HG03432 (cell line): ENCODE data around the gene AGGF1.
A peak's percentile ranks its signal among the peaks of the same experiment; 100 is the strongest.
"Not testable (repeated sequence)": the region's sequence is repeated elsewhere in the genome, so short reads cannot be mapped to it uniquely, and the experiment has no call there.

Experiments
- ATAC-seq: cut with Tn5 transposase; IDR thresholded peaks from one replicate; pipeline ENCODE4 v1.9.1; 2021; ENCODE audit warnings: mild to moderate bottlenecking, moderate library complexity; ENCODE audit not compliant: unreplicated experiment

The AGGF1 gene

DNA sequence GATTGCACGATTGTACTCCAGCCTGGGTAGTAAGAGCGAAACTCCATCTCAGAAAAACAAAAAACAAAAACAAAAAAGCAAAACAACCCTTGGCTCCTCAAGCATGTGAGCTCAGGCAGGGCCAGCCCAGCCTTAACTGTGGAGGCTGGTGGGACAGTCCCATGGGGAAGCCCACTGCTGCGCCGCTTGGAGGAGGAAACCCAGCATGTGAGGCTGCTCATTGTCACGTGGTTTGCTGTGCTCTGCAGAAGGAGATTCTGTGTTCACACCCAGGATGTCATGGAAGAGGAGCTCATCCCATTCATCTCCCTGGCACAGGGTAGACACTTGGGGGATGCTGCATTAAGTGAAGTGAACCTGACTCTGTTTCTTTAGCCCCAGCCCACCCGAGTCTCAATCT is 52.9 kb downstream of the AGGF1 start:
- no peak for ATAC-seq

DNA sequence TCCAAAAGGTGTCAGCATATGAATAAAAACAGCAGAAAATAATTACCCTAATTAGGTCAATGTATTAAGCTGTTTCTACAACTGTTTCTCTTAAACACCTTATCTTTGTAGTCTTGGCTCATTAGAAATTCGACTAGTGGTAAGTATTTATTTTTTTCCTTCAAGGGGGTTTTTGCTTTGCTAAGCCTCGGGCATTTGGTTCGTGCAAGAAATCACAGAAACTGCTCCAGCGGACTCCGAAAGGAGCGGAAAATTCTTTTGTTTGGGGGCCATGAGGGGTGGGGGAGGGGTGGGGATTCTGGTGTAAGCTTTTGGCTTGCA is 56.1 kb downstream of the AGGF1 start:
- no peak for ATAC-seq

DNA sequence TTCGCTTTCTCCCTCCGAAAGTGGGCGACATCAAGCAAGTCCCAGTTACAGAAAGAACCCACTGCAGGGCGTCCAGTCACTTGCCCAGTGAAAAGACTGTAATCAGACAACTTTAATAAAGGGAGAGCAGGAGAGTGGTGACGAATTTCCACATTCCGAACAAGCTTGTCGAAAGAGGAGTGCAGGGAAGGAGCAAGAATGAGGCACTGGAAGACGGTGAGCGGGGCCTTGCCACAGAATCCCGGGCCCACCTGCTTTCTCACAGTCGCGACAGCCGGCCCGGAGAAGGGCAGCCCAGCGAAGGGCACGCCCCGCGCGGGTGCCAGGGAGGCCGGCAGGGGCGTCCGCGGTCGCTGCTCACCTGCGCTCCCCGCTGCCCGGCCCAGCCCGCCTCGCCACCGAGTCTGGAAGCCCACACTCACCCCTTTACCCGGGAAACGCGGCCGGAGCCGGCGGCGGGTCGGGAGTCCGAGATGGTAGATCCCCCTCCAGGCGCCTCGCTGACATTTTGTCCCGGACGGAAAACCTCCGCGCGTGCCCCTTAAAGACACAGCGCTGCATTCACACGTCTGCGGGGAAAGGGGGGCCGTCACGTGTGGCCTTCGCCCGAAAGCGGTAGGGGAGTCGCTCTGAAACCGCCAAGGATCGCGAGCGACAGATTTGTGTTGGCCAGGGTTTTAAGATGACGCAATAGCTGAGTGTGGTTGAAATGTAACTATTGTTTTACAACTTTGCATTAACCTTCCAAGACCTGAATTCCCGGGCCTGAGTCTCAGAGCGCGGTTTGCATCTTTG is 56.7 kb downstream of the AGGF1 start, which contains the start of gene ZBED3:
Gene ZBED3, minus strand, starts transcription at position 597 of the 795 bp plus-strand sequence. CDS start 9,407 bp downstream, outside the sequence.
- ATAC-seq: peak; percentile 74

DNA sequence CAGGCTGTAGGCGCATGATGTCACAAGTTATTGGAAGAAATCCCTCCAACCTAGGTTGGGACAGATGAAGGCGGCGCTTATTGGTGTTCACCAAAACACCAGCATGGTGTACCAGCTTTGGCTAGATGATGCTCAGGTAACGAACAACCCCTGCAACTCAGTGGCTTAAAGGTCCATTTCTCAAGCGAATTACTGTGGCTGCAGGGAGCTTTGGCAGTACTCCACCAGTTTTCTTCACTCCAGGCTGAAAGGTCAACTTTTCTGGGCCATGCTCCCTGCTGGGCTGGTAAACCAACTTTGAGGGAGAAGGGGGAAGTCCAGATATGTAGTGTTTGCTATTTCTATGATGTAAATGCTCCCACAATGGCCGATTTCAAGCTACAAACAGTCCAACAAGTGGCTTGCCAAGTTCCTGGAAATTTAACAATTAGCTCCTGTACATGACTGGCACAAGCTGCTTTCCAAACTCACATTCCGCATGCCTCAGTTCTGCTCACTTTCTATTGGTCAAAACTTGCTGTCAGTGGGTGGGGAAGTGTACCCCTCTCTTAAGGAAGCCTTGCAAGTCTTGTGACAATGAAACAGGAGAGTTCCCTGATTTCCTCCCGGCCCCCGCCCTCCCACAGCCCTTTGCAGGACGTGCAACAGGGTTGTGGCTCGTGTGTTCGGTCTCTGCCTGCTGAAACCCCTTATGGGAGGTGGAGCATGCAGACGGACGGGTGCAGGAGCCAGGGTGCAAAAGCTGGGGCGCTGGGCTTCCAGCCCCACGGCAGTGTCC is 57.5 kb downstream of the AGGF1 start:
- no peak for ATAC-seq

DNA sequence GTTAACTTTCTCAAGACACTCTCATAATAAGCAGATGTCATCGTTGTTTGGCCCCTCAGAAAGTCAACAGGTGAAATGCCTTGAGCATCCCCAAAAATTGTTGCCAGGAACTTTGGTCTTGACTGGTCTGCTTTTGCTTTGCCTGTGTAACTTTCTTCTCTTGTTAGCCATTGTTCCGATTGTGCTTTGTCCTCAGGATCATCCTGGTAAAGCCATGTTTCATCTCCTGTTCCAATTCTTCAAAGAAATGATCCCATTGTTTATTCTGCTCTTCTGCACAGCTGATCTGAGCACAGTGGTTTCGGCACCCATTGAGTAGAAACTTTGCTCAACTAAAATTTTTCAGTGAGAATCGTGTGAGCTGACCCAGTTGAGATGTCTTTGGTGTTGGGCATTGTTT is 65.0 kb downstream of the AGGF1 start:
- ATAC-seq: no peak

DNA sequence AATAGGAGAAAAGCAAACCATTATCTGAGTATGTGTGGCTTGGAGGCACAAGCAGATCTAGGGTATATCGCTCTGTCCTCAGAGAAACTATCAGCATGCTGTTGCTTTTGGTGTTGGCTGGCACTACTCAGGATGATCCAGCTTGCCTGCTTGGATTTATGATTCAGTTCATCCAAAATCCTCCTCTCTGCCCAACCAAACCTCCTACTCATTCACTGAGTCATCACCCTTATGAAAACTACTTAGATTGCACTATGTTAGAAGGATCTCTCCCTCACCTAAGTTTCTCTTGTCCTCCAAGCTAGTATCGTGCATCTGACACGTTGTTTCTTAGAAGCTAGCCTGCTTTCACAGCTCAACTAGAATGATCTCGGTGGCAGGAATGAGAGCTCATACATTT is 71.1 kb downstream of the AGGF1 start:
- ATAC-seq: no peak

DNA sequence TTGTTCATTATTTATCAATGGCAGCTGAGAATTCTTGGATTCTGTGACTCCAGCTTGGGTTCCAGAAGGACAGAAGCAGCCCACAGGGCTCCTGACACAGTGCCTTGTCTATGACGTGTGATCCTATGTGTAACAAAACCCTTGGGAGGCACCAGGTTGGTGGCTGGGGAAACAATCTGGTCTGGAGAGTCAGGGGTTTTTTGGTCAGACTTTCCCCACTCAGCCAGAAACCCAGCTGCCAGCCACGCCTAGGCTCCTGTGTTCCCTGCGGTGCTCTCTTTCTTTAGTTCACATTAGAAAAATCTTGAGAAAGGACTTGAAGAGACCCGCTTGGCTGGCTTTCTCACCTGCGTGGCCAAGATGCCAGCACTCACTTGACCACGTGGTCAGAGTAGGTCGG is 72.3 kb downstream of the AGGF1 start:
- ATAC-seq: no peak

DNA sequence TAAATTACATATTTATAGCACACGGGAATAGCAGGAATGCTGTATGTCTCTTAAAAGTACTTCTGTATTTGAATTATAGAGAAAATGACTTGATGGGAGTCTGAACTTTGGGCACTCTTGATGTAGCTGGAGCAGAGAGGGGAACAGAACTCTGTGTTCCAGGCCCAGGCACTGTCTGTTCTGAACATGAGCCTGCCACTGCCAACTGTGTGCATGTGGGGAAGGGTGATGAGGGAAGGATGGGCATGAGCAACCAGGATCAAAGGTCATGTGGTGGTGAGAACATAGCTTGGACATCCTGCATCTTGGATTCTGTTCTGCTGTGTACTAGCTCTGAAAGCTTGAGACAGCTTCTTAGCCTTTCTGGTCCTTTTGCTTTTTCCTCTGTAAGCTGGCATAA is 73.3 kb downstream of the AGGF1 start:
- no peak for ATAC-seq

DNA sequence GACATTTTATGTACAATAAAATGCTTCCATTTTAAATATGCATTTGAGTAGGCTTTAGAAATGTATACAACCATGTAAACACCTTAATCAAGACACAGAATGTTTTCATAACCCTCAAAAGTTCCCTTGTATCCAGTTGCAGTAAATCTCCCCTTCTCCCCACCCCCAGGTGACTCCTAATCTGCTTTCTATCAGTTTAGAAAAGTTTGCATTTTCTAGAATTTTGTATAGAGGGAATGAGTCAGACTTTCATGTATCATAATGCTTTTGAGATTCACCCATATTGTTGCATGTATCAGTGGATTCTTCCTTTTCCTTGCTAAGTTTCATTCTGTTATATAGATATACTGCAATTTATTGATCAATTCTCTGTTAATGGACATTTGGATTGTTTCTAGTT is 74.6 kb downstream of the AGGF1 start:
- no peak for ATAC-seq

DNA sequence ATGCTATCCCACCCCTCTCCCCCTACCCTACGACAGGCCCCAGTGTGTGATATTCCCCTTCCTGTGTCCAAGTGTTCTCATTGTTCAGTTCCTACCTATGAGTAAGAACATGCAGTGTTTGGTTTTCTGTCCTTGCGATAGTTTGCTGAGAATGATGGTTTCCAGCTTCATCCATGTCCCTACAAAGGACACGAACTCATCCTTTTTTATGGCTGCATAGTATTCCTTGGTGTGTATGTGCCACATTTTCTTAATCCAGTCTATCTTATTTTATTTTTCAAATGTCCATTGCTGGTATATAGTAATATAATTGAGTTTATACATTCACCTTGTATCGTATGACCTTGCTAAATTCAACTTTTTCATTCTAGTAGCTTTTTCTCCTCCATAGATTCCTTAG is 76.8 kb downstream of the AGGF1 start:
- ATAC-seq: not testable (repeated sequence)
